Loucy (cell line): ENCODE measurements around the gene NXPE1.

Source experiments
- H2AFZ ChIP-seq: fragments of 200-600 bp; sonication (generic); 2 replicates; pipeline ENCODE4 v1.6.0; 2016; ENCODE audit warnings: antibody characterized with exemption, mild to moderate bottlenecking, low read length, moderate library complexity
- H3F3A ChIP-seq: fragments of 200-600 bp; 2 replicates; pipeline ENCODE4 v1.6.0; 2016; ENCODE audit warnings: antibody characterized with exemption, low read depth, mild to moderate bottlenecking
- H3K27me3 ChIP-seq: fragments of 200-600 bp; sonication (generic); 2 replicates; pipeline ENCODE4 v1.6.1; 2014; ENCODE audit warnings: low read length, mild to moderate bottlenecking; ENCODE audit not compliant: insufficient read depth, poor library complexity, severe bottlenecking
- H3K36me3 ChIP-seq: fragments of 200-600 bp; sonication (generic); 2 replicates; pipeline ENCODE4 v1.6.1; 2016; ENCODE audit warnings: low read length; ENCODE audit not compliant: insufficient read depth
- H3K4me1 ChIP-seq: fragments of 200-600 bp; sonication (generic); 2 replicates; pipeline ENCODE4 v1.5.1; 2014; ENCODE audit warnings: low read length, mild to moderate bottlenecking; ENCODE audit not compliant: insufficient read depth, poor library complexity, severe bottlenecking
- H3K4me2 ChIP-seq: fragments of 200-600 bp; sonication (generic); 2 replicates; pipeline ENCODE4 v1.6.0; 2014; ENCODE audit warnings: antibody characterized with exemption, low read length, low read depth, mild to moderate bottlenecking; ENCODE audit not compliant: poor library complexity, severe bottlenecking
- H3K4me3 ChIP-seq: fragments of 200-600 bp; sonication (generic); 2 replicates; pipeline ENCODE4 v1.5.1; 2014; ENCODE audit warnings: low read length, mild to moderate bottlenecking, mixed read lengths; ENCODE audit not compliant: poor library complexity, severe bottlenecking
- H3K79me2 ChIP-seq: fragments of 200-600 bp; sonication (generic); 2 replicates; pipeline ENCODE4 v1.6.1; 2014; ENCODE audit warnings: low read length; ENCODE audit not compliant: insufficient read depth
- H3K9ac ChIP-seq: fragments of 200-600 bp; sonication (generic); 2 replicates; pipeline ENCODE4 v1.6.0; 2014; ENCODE audit warnings: mild to moderate bottlenecking, low read depth, low read length, moderate library complexity; ENCODE audit not compliant: poor library complexity, severe bottlenecking
- H3K9me2 ChIP-seq: fragments of 200-600 bp; sonication (generic); replicated peaks from 2 replicates; pipeline ENCODE4 v1.6.1; 2016; ENCODE audit warnings: low read depth, low read length, mixed read lengths
- H3K9me3 ChIP-seq: fragments of 200-600 bp; sonication (generic); 2 replicates; pipeline ENCODE4 v1.6.1; 2014; ENCODE audit warnings: mild to moderate bottlenecking, antibody characterized with exemption, low read length, low read depth; ENCODE audit not compliant: insufficient read depth
- H4K20me1 ChIP-seq: fragments of 200-600 bp; sonication (generic); 2 replicates; pipeline ENCODE4 v1.6.0; 2014; ENCODE audit warnings: antibody characterized with exemption, low read length, mild to moderate bottlenecking; ENCODE audit not compliant: insufficient read depth, poor library complexity, severe bottlenecking
- EZH2phosphoT487 ChIP-seq: fragments of 200-600 bp; IDR thresholded peaks from 2 replicates; pipeline ENCODE4 v1.6.1; 2018; ENCODE audit warnings: antibody characterized with exemption, mild to moderate bottlenecking, moderate library complexity, borderline replicate concordance
- TF ChIP-seq, protein P1 (sequence below): fragments of 200-600 bp; sonication (generic); conservative IDR thresholded peaks from 2 replicates; pipeline ENCODE4 v1.5.1; 2014; ENCODE audit warnings: mild to moderate bottlenecking, antibody characterized with exemption, low read length

Gene NXPE1

DNA sequence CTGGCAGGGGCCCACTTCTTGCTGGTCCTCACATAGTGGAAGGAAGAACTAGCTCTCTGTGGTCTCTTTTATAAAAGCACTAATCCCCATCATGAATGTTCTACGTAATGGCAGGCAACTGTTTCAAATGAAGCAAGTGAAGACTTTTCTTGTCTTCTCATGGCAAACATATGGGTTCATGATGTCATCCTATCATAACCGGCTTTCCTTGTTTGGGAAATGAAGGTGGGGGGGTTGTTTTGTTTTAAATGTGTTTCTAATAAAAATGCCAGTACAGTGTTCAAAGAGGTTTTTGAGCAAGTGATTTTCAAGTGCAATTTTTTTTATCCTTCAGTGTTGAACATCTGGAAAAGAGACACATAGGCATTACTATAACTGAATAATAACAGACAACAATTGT is 87.0 kb downstream of the NXPE1 start:
- no peak overlapping the region for H3K9ac ChIP-seq
- H3K4me2 ChIP-seq: no peak overlapping the region
- H3K9me2 ChIP-seq: no peaks in the 10 kb centered on the region
- no peaks in the 10 kb centered on the region for H4K20me1 ChIP-seq
- TF ChIP-seq EZH2phosphoT487: no peak
- TF ChIP-seq, protein P1, sequence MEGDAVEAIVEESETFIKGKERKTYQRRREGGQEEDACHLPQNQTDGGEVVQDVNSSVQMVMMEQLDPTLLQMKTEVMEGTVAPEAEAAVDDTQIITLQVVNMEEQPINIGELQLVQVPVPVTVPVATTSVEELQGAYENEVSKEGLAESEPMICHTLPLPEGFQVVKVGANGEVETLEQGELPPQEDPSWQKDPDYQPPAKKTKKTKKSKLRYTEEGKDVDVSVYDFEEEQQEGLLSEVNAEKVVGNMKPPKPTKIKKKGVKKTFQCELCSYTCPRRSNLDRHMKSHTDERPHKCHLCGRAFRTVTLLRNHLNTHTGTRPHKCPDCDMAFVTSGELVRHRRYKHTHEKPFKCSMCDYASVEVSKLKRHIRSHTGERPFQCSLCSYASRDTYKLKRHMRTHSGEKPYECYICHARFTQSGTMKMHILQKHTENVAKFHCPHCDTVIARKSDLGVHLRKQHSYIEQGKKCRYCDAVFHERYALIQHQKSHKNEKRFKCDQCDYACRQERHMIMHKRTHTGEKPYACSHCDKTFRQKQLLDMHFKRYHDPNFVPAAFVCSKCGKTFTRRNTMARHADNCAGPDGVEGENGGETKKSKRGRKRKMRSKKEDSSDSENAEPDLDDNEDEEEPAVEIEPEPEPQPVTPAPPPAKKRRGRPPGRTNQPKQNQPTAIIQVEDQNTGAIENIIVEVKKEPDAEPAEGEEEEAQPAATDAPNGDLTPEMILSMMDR: no peak
- H3K9me3 ChIP-seq: no peaks in the 10 kb centered on the region
- no peaks in the 10 kb centered on the region for H3K79me2 ChIP-seq
- H3F3A ChIP-seq: no peaks in the 10 kb centered on the region
- H2AFZ ChIP-seq: no peak overlapping the region
- no peaks in the 10 kb centered on the region for H3K4me1 ChIP-seq
- no peak overlapping the region for H3K4me3 ChIP-seq
- no peaks in the 10 kb centered on the region for H3K27me3 ChIP-seq
- no peaks in the 10 kb centered on the region for H3K36me3 ChIP-seq
